Right hindlimb (tissue), 1 donor: Measurements from ENCODE around the gene SNRNP48.

Experiments used
- DNase-seq: peaks from one replicate; pipeline ENCODE4 v3.0.0-alpha.2; 2018

The SNRNP48 gene

DNA sequence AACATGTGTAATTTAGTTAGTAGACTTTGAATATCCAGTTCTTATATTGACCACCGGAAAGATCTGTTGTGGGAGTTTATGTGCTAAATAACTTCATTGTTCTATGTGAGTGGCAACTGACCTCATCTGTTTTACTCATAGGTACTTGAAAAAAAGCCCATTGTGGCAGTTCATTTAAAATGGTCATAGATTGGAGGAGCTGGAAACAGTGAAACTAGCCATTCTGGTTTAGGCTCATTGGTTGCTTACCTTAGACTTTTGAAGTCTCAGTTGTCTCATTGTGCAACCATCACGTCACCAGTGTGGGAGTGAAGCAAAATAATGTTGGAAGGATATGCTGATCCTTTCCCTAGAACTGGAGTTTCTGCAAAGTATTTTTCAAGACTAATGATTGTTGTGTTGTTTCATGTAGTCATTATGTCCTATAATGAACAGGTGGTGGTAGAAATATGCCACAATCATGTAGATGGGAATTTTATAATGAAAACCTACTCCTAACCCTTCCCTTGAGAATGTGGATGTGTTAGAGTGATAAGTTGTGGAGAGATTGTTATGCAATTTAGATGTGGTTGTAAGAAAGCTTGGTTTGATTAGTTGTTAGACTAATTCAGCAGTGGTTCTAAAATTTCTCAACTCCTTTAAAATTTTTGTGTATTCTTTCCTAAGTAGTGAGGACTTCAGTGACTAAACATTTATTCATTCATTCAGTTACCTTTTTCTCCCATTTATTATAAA is 30.2 kb upstream of the SNRNP48 start:
- no peak for DNase-seq

DNA sequence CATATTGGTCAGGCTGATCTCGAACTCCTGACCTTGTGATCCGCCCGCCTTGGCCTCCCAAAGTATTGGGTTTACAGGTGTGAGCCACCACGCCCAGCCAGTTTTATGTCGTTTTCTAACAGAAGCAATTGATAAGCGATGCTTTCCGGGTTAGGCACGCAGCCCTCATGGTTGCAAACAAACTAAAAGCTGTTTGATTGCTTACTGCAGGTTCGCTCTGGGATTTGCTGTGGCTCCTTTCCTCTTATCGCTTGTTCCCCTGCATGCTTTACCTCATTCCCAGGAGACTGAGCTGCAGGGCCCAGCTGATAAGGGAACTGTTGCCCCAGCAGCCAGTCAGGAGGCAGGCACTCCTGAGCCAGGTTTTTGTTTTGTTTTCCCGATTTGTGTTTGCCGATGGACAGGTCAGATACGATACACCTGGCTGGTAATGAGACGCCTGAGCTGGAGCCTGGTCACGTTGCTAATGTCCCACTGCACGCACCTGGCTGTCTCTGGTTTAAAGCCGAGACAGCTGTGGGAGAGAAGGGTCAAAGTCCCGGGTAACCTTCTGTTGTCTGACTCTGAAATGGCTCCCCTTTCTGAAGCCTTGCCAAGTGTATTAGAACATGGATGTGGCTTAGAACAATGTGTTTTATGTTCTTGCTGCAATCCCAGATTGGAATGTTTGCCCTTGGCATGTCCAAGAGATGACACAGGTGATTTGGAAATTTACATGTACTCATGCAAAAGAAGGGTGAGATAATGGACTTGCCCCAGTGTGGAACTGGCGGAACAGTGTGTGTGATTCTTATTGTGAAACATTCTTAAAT is 28.6 kb upstream of the SNRNP48 start:
- no peak for DNase-seq

DNA sequence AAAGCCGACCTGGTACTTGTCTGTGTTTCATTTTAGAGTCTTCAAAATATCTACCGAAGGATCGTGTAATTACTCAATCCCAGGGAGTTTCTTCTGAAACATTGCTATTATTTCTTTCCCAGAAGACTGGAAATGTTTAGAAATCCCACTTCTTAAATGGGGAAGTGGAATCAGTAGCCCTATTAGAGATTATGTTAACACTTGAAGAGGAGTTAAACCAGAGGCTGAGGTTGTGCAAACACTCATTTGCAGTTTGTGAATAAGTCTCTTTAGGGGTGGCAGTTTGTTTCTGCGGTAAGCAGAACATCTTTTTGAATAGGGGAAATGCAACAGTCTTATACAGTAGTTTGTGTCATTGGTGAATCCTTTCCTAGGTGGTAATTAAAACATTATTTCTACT is 27.2 kb upstream of the SNRNP48 start:
- DNase-seq, result no peak

DNA sequence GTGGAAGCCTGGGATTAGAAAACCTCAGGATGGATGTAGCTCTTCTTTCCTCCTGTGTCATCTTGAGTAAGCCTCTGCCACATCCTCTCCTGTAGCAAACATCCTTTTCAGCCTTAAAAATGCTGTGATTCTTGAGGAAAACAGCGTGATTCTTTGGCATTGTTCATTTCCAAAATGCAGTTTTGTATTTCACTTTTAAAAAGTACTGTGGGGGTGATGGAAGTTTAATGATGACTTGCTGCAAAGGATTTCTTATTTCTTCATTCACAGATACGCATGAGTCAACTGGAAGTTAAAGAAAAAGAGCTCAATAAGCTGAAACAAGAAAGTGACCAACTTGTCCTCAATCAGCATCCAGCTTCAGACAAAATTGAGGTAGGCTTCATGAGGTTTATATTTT is 23.9 kb upstream of the SNRNP48 start:
- DNase-seq, result no peak

DNA sequence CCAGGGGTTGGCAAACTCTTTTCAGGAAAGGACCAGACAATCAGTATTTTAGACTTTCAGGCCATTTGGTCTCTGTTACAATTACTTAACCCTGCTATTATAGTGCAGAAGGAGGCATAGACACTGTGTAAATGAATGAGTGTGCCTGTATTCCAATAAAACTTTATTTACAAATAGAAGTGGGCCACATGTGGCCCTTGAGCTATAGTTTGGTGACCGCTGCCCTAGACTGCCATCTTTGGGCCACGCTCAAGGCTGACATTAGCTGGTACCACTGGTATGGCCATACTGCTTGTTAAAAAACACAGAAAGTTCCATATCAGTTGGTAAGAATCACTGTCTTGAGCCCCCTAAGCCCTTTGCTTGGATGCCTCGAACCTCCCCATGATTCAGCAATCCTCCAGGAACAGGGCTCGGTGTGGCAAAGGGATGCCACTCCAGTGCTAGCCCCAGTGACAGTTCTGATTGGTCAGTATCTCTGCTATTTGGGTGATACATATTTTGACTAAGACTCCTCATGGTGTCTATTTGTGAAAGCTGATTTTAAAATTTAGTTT is 23.3 kb upstream of the SNRNP48 start:
- DNase-seq, result no peak

DNA sequence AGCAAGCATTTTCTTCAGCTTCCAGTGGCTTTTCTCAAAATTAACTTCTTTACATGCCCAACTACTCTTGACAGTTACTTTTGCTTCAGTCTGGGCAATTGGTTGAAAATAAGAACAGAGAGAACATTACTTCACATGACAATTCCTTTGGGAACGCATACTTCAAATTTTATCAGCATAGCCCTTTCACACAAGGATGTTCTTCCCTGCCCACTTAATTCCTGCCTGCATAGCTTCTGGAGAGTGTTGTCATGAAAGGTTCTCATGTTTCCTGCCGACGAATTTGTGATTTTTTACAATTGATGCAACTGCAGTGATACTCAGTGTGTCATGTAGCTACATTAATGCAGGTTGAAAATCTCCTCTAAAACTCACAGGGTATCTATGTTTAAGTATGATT is 22.0 kb upstream of the SNRNP48 start:
- DNase-seq, result no peak

DNA sequence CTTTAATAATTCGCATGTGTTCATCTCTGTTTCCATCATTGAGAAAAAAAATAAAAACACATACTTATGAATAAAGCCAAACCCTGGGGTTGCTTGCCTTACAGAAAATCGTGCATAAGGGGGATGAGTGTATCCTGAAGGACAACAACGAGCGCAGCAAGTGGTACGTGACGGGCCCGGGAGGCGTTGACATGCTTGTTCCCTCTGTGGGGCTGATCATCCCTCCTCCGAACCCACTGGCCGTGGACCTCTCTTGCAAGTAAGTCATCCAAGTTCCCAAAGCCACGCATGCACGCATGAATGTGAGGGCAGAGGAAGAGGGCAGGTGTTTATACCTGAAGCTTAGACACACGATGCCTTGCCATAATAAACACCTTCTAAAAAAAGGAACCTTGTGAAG is 20.9 kb upstream of the SNRNP48 start:
- no peak for DNase-seq

DNA sequence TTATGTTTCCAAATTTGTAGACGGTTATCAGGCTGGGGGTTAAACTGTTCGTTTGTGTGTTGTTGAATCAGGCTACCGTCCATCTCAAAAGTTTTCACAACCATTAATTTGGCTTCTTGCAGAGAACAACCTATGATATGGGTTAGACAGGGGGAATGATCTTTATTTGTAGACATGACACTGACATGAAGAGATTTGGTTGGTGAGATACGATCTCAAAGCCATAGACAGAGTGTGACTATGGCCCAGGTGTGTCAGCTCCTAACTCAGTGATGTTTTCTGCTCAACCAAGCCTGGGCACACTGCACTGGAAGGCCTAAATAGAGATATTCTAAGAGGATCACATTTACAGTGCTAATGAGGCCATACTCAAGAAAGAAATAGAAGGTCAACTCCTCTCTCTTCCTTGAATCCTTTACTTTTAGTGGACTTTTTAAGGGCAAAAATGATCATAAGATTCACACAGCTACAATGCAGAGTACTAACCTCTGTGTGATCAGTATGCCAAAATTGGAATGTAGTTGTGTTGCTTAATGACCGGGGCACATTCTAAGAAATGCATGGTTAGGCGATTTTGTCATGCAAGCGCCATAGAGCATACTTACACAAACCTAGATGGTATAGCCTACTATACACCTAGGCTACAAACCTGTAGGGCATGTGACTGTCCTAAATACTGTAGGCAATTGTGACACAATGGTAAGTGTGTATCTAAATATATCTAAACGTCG is 17.6 kb upstream of the SNRNP48 start:
- DNase-seq, result no peak

DNA sequence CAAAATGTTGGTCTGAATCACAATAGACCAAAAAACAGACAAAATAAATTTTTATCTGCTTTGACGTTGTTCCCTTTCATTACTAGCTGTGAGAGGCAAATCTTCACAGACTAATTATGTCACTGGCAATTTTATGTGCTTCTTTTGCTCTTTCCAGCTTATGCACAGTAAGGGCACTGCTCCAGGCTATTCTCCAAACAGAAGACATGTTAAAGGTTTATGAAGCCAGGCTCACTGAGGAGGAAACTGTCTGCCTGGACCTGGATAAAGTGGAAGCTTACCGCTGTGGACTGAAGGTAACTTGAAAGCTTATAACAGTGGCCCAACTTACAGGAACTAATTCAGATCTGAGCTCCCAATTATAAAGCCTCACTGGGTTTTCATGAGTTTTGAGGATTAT is 15.5 kb upstream of the SNRNP48 start:
- no peak for DNase-seq

DNA sequence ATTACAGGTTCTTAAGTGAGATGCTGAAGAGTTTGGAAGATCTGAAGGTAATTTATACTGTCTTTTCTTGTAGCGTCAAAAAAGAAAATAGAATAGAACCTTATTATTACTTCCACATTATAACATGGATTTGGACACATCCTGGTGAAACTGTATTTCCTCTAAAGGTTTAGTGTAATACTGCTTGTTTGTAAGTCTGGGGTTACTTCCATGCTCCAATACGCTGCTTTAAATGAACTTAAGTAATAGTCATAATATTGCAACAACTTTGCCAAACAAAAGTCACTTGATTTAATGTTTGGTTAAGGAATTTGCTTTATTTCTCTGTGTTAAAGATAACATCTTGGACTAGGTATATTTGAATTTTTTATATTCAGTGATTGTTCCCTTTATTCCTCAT is 11.5 kb upstream of the SNRNP48 start:
- no peak for DNase-seq

DNA sequence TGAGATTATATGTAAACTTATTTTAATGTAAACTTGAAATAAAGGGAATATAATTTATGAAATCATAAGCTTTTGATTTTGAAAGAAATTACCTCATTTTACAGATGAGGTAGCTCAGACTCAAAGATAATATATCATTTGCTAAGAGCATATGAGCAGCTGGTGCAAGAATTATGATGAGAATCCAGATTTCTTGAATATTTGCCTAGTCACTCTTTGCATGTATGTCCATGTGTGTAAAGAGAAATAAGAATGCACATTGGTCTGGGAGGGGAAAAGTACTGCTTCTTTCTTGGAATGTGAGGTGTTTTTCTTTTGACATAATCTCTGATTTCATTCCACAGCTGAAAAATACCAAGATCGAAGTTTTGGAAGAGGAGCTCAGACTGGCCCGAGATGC is 11.1 kb upstream of the SNRNP48 start:
- no peak for DNase-seq

DNA sequence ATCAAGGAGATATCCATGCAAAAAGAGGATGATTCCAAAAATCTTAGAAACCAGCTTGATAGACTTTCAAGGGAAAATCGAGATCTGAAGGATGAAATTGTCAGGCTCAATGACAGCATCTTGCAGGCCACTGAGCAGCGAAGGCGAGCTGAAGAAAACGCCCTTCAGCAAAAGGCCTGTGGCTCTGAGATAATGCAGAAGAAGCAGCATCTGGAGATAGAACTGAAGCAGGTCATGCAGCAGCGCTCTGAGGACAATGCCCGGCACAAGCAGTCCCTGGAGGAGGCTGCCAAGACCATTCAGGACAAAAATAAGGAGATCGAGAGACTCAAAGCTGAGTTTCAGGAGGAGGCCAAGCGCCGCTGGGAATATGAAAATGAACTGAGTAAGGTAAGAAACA is 10.1 kb upstream of the SNRNP48 start:
- no peak for DNase-seq

DNA sequence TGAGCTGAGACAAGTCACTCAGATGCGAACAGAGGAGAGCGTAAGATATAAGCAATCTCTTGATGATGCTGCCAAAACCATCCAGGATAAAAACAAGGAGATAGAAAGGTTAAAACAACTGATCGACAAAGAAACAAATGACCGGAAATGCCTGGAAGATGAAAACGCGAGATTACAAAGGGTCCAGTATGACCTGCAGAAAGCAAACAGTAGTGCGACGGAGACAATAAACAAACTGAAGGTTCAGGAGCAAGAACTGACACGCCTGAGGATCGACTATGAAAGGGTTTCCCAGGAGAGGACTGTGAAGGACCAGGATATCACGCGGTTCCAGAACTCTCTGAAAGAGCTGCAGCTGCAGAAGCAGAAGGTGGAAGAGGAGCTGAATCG is 9.5 kb upstream of the SNRNP48 start:
- no peak for DNase-seq

DNA sequence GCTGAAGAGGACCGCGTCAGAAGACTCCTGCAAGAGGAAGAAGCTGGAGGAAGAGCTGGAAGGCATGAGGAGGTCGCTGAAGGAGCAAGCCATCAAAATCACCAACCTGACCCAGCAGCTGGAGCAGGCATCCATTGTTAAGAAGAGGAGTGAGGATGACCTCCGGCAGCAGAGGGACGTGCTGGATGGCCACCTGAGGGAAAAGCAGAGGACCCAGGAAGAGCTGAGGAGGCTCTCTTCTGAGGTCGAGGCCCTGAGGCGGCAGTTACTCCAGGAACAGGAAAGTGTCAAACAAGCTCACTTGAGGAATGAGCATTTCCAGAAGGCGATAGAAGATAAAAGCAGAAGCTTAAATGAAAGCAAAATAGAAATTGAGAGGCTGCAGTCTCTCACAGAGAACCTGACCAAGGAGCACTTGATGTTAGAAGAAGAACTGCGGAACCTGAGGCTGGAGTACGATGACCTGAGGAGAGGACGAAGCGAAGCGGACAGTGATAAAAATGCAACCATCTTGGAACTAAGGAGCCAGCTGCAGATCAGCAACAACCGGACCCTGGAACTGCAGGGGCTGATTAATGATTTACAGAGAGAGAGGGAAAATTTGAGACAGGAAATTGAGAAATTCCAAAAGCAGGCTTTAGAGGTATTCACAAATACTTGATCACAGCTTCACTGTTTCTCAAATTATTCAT is 8.9 kb upstream of the SNRNP48 start:
- DNase-seq, result no peak

DNA sequence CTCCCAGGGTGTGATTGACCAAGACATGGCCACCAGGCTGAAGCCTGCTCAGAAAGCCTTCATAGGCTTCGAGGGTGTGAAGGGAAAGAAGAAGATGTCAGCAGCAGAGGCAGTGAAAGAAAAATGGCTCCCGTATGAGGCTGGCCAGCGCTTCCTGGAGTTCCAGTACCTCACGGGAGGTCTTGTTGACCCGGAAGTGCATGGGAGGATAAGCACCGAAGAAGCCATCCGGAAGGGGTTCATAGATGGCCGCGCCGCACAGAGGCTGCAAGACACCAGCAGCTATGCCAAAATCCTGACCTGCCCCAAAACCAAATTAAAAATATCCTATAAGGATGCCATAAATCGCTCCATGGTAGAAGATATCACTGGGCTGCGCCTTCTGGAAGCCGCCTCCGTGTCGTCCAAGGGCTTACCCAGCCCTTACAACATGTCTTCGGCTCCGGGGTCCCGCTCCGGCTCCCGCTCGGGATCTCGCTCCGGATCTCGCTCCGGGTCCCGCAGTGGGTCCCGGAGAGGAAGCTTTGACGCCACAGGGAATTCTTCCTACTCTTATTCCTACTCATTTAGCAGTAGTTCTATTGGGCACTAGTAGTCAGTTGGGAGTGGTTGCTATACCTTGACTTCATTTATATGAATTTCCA is 4.6 kb upstream of the SNRNP48 start:
- DNase-seq, result no peak

DNA sequence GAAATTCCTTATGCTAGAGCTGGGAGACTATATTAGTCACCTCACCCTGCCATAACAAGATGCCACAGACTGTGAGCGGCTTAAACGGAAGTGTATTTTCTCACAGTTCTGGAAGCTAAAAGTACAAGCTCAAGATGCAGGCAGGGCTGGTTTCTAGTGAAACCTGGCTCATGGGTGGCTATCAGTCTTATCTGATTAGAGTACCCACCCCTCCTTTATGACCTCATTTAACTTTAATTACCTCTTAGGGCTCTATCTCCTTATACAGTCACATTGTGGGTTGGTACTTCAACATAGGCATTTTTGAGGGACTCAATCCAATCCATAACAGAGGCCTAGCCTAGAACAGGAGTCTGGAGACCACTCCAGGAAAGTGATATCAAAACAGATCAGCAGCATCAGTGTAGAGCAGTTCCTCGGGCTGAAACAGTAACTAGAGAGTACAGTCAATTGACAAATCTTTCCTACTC is 2.3 kb upstream of the SNRNP48 start:
- DNase-seq, result no peak

DNA sequence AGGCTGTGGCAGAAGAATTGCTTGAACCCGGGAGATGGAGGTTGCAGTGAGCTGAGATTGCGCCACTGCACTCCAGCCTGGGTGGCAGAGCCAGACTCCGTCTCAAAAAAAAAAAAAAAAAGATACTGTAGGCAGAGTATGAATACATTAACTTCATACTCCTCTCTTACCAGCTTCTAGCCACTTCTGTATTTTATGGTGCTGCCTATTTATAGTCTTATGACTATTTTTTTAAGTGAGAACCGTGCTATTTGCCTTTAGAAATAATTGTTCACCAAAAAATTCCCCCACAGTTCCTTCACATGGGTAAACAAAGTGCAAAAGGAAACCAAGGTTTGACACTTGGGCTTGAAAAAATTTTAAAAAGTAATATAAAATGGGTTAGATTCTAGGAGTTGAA is 1.5 kb upstream of the SNRNP48 start:
- DNase-seq, result no peak

DNA sequence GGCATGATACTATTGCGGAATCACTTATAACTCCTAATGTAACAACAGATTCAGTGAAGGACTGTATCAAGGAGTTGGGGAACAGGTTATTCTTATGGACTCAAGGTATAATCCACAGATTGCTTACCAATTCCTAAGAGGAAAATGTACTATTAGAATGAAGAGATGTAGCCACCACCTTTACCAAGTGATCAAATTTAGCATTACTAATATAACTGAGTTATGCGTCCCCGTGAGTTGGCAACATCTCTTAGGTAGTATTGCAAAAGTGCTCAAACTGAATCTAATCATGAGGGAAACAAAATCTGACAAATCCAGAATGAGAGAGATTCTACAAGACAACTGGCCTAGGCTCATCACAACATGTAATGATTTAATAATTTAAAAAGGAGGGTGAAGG is 777 bp upstream of the SNRNP48 start:
- DNase-seq, result no peak

DNA sequence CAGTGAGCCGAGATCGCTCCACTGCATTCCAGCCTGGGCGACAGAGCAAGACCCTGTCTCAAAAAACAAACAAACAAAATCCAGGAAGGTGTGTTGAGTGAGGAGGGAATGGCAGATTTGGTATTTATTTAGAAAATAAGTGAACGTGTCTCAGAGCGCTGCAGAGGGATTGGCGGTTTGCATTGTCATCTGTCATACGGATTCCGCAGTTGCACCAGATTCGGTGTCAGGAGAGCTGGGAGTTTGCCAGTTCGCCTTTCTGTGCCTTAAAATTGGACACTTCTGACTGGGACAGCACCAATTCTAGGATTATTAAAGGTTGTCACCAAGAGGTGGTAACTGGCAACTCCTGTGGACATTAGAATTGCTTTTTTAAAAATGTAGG is 912 bp downstream of the SNRNP48 start:
- no peak for DNase-seq

DNA sequence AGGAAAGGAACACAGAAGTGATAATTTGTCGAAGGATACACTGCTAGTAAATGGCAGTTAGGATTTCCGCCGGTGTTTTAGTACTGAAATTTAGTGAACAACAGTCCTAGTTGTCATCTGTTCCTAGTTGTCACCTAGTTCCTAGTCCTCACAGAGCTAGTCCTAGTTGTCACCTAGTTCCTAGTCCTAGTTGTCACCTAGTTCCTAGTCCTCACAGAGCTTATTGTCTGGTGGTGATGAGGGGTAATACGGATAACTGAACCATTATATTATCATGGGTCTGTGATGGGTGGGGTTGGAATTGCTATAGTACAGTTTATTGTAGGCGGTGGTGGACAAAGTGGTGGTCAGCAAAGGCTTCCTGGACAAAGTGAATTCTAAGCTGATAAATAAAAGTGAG is 1.8 kb downstream of the SNRNP48 start:
- no peak for DNase-seq

DNA sequence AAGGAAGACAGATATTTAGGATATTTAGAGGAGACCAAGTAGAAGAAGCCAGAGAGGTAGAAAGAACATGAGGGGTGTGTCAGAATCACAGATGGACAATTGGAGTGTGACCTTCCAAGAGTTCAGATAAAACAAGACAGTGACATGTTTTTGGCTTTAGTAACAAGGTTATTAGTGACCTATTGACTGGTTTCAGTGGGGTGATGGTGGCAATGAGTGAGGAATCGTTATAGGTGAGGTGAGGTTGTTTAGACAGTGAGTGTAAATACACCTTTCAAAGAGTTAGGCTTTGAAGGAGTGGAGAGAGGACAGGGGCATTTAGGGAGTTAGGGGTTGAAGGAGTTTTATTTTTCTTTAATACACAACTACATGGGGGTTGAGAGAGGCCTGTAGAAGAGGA is 3.2 kb downstream of the SNRNP48 start:
- DNase-seq, result no peak

DNA sequence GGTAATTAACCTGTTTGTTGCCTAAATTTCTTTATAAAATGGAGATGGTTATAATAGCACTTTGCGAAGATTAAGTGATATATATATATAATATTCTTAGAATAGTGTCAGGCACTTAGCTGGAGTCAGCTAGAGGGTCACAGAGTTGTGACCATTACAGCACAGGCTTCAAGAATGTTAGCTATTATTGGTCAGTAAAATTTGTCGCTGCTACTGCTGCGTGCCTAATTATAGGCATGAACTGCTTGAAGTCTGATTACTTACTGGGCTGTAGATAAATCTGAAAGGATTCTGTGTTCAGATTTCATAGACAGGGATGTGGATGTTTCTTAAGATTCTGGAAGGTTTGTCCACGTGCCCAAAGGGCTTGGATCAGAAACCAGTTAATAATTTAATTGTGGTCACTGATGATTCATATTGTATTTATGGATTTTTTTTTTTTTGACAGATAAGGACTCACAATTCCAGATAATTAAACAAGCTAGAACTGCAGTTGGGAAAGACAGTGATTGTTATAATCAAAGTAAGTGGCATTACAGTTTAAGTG is 4.7 kb downstream of the SNRNP48 start:
- no peak for DNase-seq
